Right lobe of liver (tissue), 6 donors: Measurements from ENCODE around the gene ARHGEF5. TPM values are rescaled to one million over a fixed set of nuclear protein-coding genes. Genes with fewer than 3 reads are reported as not detected.
"Not testable (repeated sequence)": the region's sequence is repeated elsewhere in the genome, so short reads cannot be mapped to it uniquely, and the experiment has no call there.

Experiments used
- ATAC-seq, 4 donors: fragments of 200-7000 bp; cut with Tn5 transposase; one replicate each; pipeline ENCODE4 v1.9.1; 2020; ENCODE audit warnings: mild to moderate bottlenecking in 4 of 4, moderate library complexity in 4 of 4
- DNase-seq, 3 donors: peaks; one replicate each; pipeline ENCODE4 v3.0.0-alpha.2; 2020
- H3K27ac ChIP-seq, 3 donors: fragments of 200-600 bp; one replicate each; pipeline ENCODE4 v1.8.0; 2022
- H3K27me3 ChIP-seq, 2 donors: fragments of 200-600 bp; one replicate each; pipeline ENCODE4 v1.8.0; 2022
- H3K36me3 ChIP-seq, 4 donors: fragments of 200-600 bp; sonication (generic) in 1 of 4; one replicate each; pipeline versions ENCODE4 v1.5.1 to v1.8.0; 2017 to 2022; ENCODE audit warnings: control low read depth in 1 of 4
- H3K4me1 ChIP-seq, 4 donors: fragments of 200-600 bp; sonication (generic) in 1 of 4; one replicate each; pipeline versions ENCODE4 v1.5.1 to v1.8.0; 2017 to 2022; ENCODE audit warnings: control low read depth in 1 of 4
- H3K4me3 ChIP-seq, 3 donors: fragments of 200-600 bp; one replicate each; pipeline ENCODE4 v1.8.0; 2022
- H3K9me3 ChIP-seq, 4 donors: fragments of 200-600 bp; sonication (generic) in 1 of 4; one replicate each; pipeline versions ENCODE4 v1.5.1 to v1.8.0; 2017 to 2022; ENCODE audit warnings: control low read depth in 1 of 4
- WGBS: methylation state at CpG from one replicate; pipeline ENCODE4 v1.1.6; 2018; ENCODE audit warnings: low coverage, low lambda C conversion rate; ENCODE audit not compliant: insufficient coverage; ENCODE audit errors: missing lambda C conversion rate; 5-methylcytosine and 5-hydroxymethylcytosine counted together
- intact Hi-C, 2 donors: fragments of 100-400 bp; cut with DNase I; formaldehyde crosslinking; loops; one replicate each; pipeline versions ENCODE4 v1.11.2 to v1.14.1; 2022
- total RNA-seq, 6 experiments: library from RNA; depleted of rRNA in 2 of 6; stranded (reverse); fragments of >200 nt in 2 of 6; fragmentation: NEBNext Ultra II Directional in 3 of 6; extraction: Animal tissue kit (Norgen Biotek cat#: 25700) in 3 of 6; gene quantifications; one replicate each; pipeline versions ENCODE4 v1.1.0 to v1.2.4, GENCODE V29; 2016 to 2023
- donor health status: DM: no; HTN: yes; CAD: no.
- donor health status: DM: no; HTN: no; CAD: no.
- donor health status: DM: no; HTN: no; CAD: no.
- donor health status: DM: no; HTN: yes; CAD: no.
- donor health status: DM: no; HTN: yes; CAD: no.

Gene ARHGEF5
- total RNA-seq, 6 experiments from 2014 or later = 10.2 to 18.2 (median 15.0) TPM

GRCh38 chr7:144331996-144332288 is 23.3 kb upstream of the ARHGEF5 start:
- H3K4me1 ChIP-seq, H3K27me3 ChIP-seq, H3K9me3 ChIP-seq, intact Hi-C loops, H3K27ac ChIP-seq, H3K36me3 ChIP-seq, H3K4me3 ChIP-seq, DNase-seq: not testable (repeated sequence)
- WGBS = 95% methylated on average over 2 of the region's 2 CpGs
- ATAC-seq = peak in 1 of 4 donors; percentile 10

- not testable (repeated sequence) for ATAC-seq
These were observed 6.6 kb upstream of the ARHGEF5 start for GRCh38 chr7:144348625-144349024.

GRCh38 chr7:144351667-144352066 is 3.5 kb upstream of the ARHGEF5 start:
- H3K36me3 ChIP-seq, ATAC-seq, H3K4me1 ChIP-seq, H3K4me3 ChIP-seq, DNase-seq, H3K27ac ChIP-seq, intact Hi-C loops, H3K9me3 ChIP-seq, H3K27me3 ChIP-seq: not testable (repeated sequence)
- WGBS = 57% methylated on average over 2 of the region's 3 CpGs

More at GRCh38 chr7:144348625-144349024, 6.6 kb upstream of the ARHGEF5 start:
- H3K9me3 ChIP-seq, H3K36me3 ChIP-seq, H3K27ac ChIP-seq, H3K4me3 ChIP-seq, intact Hi-C loops, H3K27me3 ChIP-seq, DNase-seq, H3K4me1 ChIP-seq: not testable (repeated sequence)
- no CpG with 5 or more reads among the region's 1 CpG for WGBS

GRCh38 chr7:144356185-144356584 is 983 bp downstream of the ARHGEF5 start:
- H3K27me3 ChIP-seq, H3K36me3 ChIP-seq, H3K27ac ChIP-seq, H3K4me3 ChIP-seq, H3K4me1 ChIP-seq, intact Hi-C loops, DNase-seq, ATAC-seq, H3K9me3 ChIP-seq: not testable (repeated sequence)
- no CpG with 5 or more reads among the region's 6 CpGs for WGBS

- WGBS = 95% methylated on average over 2 of the region's 11 CpGs
- H3K9me3 ChIP-seq, intact Hi-C loops, H3K36me3 ChIP-seq, H3K27ac ChIP-seq, H3K27me3 ChIP-seq, ATAC-seq, H3K4me1 ChIP-seq, H3K4me3 ChIP-seq, DNase-seq: not testable (repeated sequence)
These were observed 1.7 kb downstream of the ARHGEF5 start for GRCh38 chr7:144356860-144357259.

GRCh38 chr7:144362061-144362460 is 6.9 kb downstream of the ARHGEF5 start:
- WGBS = no CpG with 5 or more reads among the region's 3 CpGs
- H3K27ac ChIP-seq, DNase-seq, H3K27me3 ChIP-seq, H3K9me3 ChIP-seq, H3K4me1 ChIP-seq, H3K4me3 ChIP-seq, H3K36me3 ChIP-seq, intact Hi-C loops: not testable (repeated sequence)
- peak in 1 of 4 donors; percentile 19 for ATAC-seq

- no CpG with 5 or more reads among the region's 6 CpGs for WGBS
- H3K27me3 ChIP-seq, intact Hi-C loops, H3K9me3 ChIP-seq, H3K4me1 ChIP-seq, H3K27ac ChIP-seq, H3K4me3 ChIP-seq, H3K36me3 ChIP-seq, DNase-seq: not testable (repeated sequence)
- peak; percentile 10 to 28 (median 13) for ATAC-seq
These were observed 10.3 kb downstream of the ARHGEF5 start for GRCh38 chr7:144365523-144365922.

- H3K4me3 ChIP-seq, H3K4me1 ChIP-seq, H3K27me3 ChIP-seq, DNase-seq, H3K9me3 ChIP-seq, H3K36me3 ChIP-seq, H3K27ac ChIP-seq, intact Hi-C loops: not testable (repeated sequence)
- peak in 1 of 4 donors; percentile 29 for ATAC-seq
- WGBS = no CpG with 5 or more reads among the region's 9 CpGs
These were observed 12.0 kb downstream of the ARHGEF5 start for GRCh38 chr7:144367250-144367649.

GRCh38 chr7:144369221-144369620 is 14.0 kb downstream of the ARHGEF5 start:
- H3K4me1 ChIP-seq, H3K9me3 ChIP-seq, DNase-seq, H3K27me3 ChIP-seq, H3K27ac ChIP-seq, intact Hi-C loops, H3K36me3 ChIP-seq, H3K4me3 ChIP-seq: not testable (repeated sequence)
- ATAC-seq = peak in 2 of 4 donors; percentile 15 to 63
- 100% methylated on average over 3 of the region's 7 CpGs for WGBS
